ENCODE data around the gene ORAI1.

DNA sequence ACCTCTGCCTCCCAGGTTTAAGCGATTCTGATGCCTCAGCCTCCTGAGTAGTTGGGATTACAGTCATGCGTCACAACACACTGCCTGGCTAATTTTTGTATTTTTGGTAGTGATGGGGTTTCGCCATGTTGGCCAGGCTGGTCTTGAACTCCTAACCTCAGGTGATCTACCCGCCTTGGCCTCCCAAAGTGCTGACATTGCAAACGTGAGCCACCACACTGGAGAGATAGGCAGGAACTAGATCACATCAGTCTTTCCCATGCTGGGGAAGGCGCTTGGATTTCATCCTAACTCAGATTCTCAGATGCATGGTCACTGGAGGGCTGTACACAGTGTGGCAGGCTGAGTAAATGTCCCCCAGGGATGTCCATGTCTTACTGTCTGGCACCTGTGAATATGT, 18.0 kb upstream of the ORAI1 start:
- TF ChIP-seq, protein P1, sequence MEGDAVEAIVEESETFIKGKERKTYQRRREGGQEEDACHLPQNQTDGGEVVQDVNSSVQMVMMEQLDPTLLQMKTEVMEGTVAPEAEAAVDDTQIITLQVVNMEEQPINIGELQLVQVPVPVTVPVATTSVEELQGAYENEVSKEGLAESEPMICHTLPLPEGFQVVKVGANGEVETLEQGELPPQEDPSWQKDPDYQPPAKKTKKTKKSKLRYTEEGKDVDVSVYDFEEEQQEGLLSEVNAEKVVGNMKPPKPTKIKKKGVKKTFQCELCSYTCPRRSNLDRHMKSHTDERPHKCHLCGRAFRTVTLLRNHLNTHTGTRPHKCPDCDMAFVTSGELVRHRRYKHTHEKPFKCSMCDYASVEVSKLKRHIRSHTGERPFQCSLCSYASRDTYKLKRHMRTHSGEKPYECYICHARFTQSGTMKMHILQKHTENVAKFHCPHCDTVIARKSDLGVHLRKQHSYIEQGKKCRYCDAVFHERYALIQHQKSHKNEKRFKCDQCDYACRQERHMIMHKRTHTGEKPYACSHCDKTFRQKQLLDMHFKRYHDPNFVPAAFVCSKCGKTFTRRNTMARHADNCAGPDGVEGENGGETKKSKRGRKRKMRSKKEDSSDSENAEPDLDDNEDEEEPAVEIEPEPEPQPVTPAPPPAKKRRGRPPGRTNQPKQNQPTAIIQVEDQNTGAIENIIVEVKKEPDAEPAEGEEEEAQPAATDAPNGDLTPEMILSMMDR (IDR thresholded peaks at IDR 0.05; ENCODE audit: insufficient read depth, low read length), result no peak
- TF ChIP-seq, protein P2, sequence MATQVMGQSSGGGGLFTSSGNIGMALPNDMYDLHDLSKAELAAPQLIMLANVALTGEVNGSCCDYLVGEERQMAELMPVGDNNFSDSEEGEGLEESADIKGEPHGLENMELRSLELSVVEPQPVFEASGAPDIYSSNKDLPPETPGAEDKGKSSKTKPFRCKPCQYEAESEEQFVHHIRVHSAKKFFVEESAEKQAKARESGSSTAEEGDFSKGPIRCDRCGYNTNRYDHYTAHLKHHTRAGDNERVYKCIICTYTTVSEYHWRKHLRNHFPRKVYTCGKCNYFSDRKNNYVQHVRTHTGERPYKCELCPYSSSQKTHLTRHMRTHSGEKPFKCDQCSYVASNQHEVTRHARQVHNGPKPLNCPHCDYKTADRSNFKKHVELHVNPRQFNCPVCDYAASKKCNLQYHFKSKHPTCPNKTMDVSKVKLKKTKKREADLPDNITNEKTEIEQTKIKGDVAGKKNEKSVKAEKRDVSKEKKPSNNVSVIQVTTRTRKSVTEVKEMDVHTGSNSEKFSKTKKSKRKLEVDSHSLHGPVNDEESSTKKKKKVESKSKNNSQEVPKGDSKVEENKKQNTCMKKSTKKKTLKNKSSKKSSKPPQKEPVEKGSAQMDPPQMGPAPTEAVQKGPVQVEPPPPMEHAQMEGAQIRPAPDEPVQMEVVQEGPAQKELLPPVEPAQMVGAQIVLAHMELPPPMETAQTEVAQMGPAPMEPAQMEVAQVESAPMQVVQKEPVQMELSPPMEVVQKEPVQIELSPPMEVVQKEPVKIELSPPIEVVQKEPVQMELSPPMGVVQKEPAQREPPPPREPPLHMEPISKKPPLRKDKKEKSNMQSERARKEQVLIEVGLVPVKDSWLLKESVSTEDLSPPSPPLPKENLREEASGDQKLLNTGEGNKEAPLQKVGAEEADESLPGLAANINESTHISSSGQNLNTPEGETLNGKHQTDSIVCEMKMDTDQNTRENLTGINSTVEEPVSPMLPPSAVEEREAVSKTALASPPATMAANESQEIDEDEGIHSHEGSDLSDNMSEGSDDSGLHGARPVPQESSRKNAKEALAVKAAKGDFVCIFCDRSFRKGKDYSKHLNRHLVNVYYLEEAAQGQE (IDR thresholded peaks at IDR 0.05; ENCODE audit: insufficient replicate concordance, low read depth), result no peak
